Activated effector memory CD4-positive, alpha-beta T cell treated with anti-CD3 and anti-CD28 coated beads, Interleukin-2, amount 50 U/mL, for 16 hours (primary cell): ENCODE data around the gene SLC13A5.
"Not testable (repeated sequence)": the region's sequence is repeated elsewhere in the genome, so short reads cannot be mapped to it uniquely, and the experiment has no call there.

Experiments
- DNase-seq: peaks from one replicate; pipeline ENCODE4 v3.0.0-alpha.2; 2020

The SLC13A5 gene

GRCh38 chr17:6713130-6713917, at the start of gene SLC13A5:
Gene SLC13A5 (minus strand): TSS chr17:6713369. CDS start chr17:6713333, 36 bp downstream.
- DNase-seq, result no peak

- no peak for DNase-seq
Measured at GRCh38 chr17:6761779-6762178, 48.6 kb upstream of the SLC13A5 start.

GRCh38 chr17:6757747-6758146, 44.6 kb upstream of the SLC13A5 start:
- DNase-seq, result no peak

- no peak for DNase-seq
Measured at GRCh38 chr17:6756425-6757031, 43.4 kb upstream of the SLC13A5 start.

- peak; percentile 81 for DNase-seq
Measured at GRCh38 chr17:6755731-6756184, 42.6 kb upstream of the SLC13A5 start, which contains the start of gene XAF1. Gene XAF1 (plus strand): TSS chr17:6756046. CDS start chr17:6756079, 33 bp downstream.

GRCh38 chr17:6755281-6755680, 42.1 kb upstream of the SLC13A5 start:
- no peak for DNase-seq

GRCh38 chr17:6753546-6753945, 40.4 kb upstream of the SLC13A5 start:
- no peak for DNase-seq

GRCh38 chr17:6753006-6753445, 39.9 kb upstream of the SLC13A5 start:
- peak; percentile 78 for DNase-seq

- DNase-seq, result no peak
Measured at GRCh38 chr17:6752068-6752909, 39.1 kb upstream of the SLC13A5 start.

GRCh38 chr17:6749519-6749918, 36.4 kb upstream of the SLC13A5 start:
- DNase-seq, result no peak

GRCh38 chr17:6748617-6749016, 35.4 kb upstream of the SLC13A5 start:
- DNase-seq, result no peak

- not testable (repeated sequence) for DNase-seq
Measured at GRCh38 chr17:6746665-6747064, 33.5 kb upstream of the SLC13A5 start.

- no peak for DNase-seq
Measured at GRCh38 chr17:6729531-6729930, 16.4 kb upstream of the SLC13A5 start.

- no peak for DNase-seq
Measured at GRCh38 chr17:6724009-6724408, 10.8 kb upstream of the SLC13A5 start.

- DNase-seq, result no peak
Measured at GRCh38 chr17:6721744-6722143, 8.6 kb upstream of the SLC13A5 start.

GRCh38 chr17:6716736-6717135, 3.6 kb upstream of the SLC13A5 start:
- no peak for DNase-seq

- DNase-seq, result no peak
Measured at GRCh38 chr17:6714315-6714874, 1.2 kb upstream of the SLC13A5 start.

- no peak for DNase-seq
Measured at GRCh38 chr17:6713918-6714271, 726 bp upstream of the SLC13A5 start.

GRCh38 chr17:6712854-6713129, 377 bp downstream of the SLC13A5 start:
- no peak for DNase-seq

- DNase-seq, result no peak
Measured at GRCh38 chr17:6712058-6712853, 913 bp downstream of the SLC13A5 start.

- DNase-seq, result no peak
Measured at GRCh38 chr17:6711681-6712057, 1.5 kb downstream of the SLC13A5 start.

- DNase-seq, result no peak
Measured at GRCh38 chr17:6711081-6711674, 2.0 kb downstream of the SLC13A5 start.
